GM18498 (cell line): ENCODE data around the gene MYH6.

Source experiments
- ATAC-seq: cut with Tn5 transposase; IDR thresholded peaks from one replicate; pipeline ENCODE4 v1.9.1; 2021; ENCODE audit warnings: mild to moderate bottlenecking, moderate library complexity; ENCODE audit not compliant: unreplicated experiment

The MYH6 gene

DNA sequence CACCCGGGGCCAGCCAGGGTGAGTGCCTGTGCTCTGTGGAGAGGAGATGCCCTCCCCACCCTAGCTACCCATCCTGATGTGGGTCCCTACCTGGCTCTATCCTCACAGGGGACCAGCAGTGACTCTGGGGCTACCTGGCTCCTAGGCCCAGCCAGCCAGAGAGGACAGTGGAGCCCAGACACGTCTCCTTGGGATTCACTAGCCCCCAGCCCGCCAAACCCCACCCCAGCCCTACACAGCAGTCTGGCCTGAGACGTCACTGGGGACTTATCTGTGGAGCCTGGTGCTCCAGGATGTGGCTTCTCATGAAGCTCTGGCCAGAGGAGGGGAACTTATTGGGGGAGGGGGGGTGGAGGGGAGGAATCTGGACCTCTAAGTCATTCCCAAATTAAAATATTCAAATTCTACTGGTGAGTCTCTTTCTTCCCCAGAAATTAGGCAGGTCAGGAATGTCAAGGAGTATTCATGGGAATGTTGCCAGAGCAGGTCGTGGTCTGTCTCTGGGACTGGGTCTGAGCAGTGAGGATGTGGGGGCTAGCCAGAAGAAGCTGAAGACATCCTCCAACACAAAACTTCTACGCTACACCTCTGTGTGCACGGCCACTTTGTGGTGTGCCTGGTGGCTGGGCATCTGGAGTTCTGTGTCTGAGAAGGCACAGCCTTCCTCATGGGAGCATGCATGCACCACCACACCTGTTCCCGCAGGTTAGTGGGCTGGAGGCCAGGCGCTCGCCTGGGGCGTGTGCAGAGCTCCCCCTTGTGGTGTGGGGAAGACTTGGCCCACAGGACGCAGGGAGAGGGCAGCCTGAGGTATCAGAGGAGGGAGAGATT, 28.5 kb downstream of the MYH6 start:
- peak; percentile 52 for ATAC-seq

DNA sequence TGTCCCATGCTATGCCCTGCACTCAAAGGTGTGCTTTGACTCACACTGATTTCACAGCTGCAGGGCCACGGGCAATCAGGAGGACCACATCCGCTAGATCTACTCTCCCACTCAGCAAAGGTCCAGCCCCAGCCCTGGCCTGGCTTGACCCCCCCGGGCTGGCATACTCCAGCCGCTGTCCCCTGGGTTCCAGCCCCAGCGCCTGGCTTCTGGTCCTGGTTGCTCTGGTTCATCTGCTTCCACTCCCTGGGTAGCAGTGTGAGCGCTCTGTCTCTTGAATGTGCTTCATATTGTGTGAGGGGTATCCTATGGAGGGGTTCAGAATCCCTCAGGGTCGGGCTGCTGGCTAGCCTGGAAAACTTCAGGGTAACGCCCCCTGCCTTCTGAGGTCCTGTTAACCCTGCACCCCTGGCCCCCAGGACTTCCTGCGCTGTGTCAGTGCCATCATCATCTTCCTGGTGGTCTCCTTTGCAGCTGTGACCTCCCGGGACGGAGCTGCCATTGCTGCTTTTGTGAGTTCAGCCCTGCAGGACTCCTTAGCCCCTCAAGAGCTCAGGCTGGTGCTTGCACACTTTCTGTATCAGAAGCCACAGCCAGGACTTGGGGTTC, 29.4 kb downstream of the MYH6 start:
- ATAC-seq, result no peak

DNA sequence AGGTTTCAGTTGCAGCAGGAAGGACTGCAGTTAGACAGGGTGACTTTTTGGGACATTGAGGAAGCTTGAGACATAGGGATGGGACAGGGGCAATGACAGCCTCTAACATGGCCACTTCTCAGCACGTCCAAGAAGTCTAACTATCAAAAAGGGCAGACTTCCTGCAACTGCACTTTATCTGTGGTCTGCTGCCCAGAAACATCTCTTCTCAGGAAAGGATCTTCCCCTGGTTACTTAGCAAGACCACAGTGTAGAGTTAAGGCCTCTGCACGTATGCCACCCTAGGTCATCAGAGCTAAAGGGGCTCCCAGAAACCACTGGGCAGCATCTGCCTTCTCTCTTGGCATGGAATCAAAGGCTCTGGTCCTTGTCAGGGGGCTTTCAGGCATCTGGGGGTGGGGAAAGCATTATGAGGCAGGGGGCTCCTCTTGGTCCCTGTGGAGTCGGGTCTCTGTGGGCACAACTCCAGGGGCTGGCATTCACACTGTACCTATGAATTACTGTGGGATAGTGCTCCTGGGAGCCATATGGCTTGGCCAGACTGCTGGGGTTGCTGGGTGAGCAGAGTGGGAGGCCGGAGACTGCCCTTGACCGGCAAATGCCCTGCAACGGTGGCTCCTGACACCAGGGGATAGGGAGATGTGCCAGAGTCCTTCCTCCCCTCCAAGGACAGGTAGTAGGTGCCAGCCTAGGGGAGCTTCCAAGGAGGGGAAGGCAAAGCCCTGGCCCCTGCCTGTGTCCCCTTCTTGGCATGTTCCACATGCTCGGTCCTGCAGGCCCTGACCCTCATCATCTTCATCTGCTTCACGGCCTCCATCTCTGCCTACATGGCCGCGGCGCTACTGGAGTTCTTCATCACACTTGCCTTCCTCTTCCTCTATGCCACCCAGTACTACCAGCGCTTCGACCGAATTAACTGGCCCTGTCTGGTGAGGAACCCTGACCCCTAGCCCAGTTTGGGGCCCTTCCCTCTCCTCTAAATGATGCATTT, 30.2 kb downstream of the MYH6 start:
- ATAC-seq, result no peak

DNA sequence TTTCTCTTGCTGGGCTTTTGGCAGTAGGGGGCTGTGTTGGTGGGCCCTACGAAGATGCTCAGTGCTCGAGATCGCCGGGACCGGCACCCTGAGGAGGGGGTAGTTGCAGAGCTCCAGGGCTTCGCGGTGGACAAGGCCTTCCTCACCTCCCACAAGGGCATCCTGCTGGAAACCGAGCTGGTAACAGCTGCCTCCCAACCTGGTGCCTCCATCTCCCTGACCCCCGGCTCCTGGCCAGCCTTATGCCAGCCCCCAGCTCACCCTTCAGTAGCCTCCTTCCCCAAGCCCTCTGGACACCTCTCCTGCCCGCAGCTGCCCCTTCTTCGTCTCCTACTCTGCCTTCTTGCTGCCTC, 30.9 kb downstream of the MYH6 start:
- ATAC-seq, result no peak

DNA sequence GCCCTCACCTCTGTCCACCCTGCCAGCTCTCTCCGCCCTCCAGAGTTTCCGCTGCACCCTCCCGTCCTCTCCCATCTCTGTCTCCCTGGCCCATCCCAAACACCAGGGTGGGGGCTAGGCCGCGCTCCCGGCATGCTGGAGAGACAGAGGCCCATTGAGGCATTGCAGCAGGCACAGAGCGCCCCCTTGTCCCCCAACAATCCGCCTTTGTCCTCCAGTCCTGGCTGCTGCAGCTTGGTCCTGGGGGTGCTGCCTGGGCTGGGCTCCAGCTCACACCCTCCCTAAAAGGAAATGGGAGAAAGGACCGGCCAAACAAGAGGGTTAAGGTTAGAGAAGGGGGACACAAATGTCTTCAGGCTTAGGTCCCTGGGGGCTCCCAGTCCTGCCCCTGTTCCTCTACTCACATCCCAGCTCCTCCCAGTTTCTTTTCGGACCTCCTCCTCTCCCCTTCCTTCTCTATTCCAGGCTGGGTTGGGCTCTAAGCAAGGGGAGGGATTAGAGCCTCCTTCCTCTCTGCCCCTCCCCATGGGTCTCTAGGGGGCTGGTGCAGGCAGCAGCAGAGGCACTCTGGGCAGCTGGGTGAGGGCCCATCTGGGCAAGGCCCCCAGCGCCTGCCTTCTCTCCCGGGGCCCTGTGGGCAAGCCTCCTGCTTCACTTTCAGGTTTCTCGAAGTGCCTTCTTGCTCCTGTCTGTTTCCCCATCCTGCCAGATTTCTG, 31.4 kb downstream of the MYH6 start, which contains the start of gene CMTM5:
CMTM5 (plus strand) TSS at position 565 of the 716 bp plus-strand sequence. CDS start 206 bp downstream, outside the sequence.
- no peak for ATAC-seq

DNA sequence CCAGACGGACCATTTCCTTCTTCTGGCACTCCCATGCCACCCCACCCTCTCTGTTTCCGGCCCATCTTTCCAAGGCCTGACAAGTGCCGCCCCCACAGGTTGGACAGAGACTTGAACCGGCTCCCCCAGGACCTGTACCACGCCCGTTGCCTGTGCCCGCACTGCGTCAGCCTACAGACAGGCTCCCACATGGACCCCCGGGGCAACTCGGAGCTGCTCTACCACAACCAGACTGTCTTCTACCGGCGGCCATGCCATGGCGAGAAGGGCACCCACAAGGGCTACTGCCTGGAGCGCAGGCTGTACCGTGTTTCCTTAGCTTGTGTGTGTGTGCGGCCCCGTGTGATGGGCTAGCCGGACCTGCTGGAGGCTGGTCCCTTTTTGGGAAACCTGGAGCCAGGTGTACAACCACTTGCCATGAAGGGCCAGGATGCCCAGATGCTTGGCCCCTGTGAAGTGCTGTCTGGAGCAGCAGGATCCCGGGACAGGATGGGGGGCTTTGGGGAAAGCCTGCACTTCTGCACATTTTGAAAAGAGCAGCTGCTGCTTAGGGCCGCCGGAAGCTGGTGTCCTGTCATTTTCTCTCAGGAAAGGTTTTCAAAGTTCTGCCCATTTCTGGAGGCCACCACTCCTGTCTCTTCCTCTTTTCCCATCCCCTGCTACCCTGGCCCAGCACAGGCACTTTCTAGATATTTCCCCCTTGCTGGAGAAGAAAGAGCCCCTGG, 32.4 kb downstream of the MYH6 start:
- ATAC-seq, result no peak

DNA sequence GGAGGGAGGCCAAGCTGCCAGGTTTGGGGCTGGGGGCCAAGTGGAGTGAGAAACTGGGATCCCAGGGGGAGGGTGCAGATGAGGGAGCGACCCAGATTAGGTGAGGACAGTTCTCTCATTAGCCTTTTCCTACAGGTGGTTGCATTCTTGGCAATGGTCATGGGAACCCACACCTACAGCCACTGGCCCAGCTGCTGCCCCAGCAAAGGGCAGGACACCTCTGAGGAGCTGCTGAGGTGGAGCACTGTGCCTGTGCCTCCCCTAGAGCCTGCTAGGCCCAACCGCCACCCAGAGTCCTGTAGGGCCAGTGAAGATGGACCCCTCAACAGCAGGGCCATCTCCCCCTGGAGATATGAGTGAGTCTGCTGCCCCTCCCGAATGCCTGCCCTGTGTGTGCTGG, 35.0 kb downstream of the MYH6 start:
- no peak for ATAC-seq

DNA sequence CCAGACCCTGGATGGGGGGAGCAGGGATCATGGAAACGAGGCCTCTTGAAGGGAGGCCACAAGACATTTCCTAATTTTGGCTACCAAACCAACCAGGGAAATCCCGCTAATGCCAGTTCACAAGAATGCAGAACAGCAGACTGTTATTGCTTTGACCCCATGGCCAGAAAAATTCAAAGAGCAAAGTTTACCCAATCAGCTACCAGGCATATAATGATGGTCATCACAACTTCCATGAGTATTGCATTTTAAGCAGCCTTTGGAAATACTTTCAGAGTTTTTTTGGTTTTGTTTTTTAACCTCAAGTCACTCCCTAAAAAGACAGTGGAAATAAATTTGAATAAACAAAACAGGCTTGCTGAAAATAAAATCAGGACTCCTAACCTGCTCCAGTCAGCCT, 35.6 kb downstream of the MYH6 start, which contains the start of gene IL25:
IL25 (plus strand) TSS at position 301 of the 400 bp plus-strand sequence.
- ATAC-seq, result no peak

DNA sequence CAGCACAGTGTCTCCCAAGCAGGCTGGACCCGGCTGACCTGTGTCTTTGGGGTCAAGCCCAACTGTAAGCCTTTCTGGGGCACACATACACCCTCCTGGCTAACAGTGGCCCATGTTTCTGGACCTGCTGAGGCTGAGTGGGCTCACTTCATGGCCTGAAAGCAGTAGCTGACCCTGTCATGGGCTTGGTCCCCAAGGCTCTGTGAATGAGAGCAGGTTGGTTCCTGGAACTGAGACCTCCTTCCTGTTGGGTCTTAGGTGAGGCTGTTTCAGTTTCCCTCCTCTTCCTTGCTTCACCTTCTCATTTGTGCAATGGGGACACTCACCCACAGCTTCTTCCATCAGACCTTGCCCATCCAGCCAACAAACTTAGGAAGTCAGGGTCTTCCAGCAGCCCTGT, 36.2 kb downstream of the MYH6 start:
- no peak for ATAC-seq

DNA sequence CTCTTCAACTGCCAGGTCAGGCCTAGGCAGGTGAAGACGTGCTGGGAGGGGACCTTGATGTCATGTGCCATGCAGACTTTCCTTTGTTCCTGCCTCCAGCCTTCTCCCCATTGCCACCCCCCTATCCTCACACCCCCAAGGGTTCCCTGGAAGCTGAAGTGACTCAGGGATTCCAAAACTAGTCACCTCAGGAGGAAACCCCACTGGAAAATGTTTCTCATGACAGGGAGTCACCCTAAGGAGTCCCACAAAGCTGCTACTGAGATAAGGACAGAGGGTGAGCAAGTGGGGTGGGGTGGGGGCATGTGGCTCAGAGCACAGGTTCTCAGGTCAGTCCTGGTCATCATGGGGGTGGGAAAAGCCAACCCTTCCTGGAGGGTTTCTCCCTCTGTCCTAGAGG, 37.9 kb downstream of the MYH6 start:
- ATAC-seq, result no peak

DNA sequence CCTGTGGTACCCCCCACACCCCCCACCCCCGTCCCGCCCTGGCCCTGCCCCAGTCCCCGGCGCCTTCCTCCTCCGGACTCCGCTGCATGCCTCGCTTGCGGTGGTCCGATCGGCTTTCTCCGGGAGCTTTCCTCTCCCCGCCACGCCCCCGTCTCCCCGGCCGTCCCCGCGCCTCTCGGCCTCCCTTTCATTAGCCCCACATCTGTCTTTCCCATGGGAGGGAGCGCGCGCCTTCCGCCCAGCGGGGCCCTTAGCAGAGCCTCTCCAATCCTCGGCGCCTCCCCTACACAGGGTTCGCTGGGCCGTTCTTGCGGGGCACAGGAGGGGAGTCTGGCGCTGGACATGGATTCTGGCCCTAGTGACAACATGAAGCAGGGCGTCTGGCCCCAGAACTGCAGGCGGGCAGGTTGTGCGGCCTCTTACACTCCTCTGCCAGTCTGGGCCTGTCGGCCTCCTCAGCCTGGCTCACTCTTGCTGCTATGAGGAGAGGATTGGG, 41.6 kb downstream of the MYH6 start:
- no peak for ATAC-seq

DNA sequence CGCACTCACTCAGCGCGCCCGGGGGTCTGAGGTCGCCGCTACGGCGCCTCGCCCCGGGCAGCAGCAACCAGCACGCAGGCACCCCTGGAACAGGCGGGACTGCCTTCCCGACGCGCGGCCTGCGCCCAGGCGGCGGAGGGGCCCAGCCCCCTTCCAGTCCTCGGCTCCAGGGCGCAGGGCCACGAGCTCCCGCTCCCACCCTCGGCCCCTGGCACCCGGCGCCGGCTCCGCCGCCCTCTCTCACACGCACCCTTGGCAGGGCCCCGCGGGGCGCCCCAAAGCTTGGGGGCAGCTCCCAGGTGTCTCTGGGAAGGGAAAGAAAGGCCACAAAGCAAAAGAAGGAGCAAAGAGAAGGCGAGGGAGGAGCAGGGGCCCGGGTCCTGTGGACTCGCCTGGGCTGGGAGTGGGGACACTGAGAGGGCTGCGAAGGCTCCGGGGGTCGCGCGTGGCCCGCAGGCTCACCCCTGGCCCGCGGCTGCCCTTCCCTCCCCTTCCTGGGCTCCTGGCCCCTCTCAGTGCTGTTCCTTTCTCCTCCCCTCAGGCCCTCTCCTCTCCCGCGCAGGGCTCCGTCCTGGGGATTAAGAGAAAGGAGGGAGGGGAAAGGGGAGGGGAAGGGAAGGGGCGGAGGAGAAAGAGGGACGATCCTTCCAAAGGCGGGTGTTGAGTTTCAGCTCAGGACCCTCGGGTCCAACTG, 42.2 kb downstream of the MYH6 start:
- ATAC-seq, result no peak

DNA sequence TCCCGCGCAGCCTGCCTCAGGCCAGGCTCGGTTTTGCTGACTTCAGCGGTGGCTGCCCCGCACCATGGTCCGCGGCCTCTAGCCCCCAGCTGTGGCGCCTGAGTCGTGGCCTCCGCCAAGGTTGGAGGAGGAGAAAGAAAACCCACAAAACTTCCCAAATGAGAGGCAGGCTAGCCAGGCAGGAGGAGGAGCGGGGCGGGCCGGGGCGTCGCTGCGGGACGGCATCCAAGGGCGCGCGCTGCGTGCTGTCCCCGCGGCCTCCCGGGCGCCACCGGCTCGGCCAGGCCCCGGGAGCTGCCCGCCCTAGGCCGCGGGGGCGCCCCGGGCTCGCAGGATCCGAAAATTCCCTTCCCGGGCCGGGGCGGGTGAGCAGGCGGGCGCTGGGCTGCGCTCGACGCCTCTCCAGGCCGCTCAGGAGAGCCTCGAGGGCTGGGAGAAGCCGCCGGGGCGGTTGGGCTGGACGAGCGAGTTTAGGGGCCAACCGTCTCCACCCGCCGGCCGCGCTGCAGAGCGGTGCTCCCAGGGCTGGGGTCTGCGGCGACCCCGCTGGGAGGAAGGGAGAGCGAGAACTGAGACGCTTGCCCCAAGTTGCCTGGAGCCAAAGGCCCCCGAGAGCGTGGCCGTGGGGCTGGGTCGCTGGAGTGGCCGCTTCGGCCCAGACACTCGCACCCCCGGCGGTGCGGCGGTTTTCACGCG, 42.9 kb downstream of the MYH6 start, which contains the start of gene EFS:
EFS (minus strand) TSS at position 137 of the 696 bp plus-strand sequence. CDS start 147 bp downstream, outside the sequence.
- ATAC-seq, result no peak

DNA sequence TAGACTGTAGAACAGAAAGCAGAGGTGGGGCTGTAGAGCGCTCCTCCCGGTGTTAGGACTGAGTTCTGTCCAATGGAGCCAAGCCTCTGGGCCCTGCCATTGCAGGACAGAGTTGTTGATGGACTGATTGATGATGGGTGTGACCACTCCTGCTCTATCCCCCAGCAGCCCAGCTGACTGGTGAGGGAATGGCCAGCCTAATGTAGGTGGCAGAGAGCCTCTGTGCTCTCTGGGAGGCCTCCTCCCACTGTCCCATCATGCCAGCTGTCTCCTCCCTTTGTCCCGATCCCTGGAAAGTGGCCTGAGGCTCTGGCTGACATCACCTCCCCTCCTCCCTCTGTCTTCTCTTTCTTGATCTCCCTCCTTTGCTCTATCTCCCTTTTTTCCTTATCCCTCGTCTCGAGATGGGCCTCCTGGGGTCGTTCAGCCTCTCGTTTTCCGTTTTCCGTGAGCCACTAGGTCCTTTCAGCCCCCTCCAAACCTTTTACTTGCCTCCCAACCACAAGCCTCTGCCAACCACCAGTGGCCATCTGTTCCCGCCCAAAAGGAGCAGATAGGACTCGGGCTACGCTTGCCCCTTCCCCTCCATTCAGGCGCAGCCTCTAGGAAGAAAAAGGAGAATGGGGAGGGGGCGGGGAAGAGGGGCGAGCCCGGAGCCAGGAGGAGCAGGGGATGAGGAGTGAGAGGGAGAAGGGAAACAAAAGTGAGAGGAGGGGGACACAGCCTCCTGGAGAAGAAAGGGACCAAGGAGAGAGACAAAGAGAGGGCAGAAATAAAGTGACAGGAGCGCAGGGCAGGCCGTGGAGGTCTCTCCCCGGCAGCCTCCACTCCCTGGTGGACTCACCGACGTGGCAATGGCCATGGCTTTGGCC, 43.7 kb downstream of the MYH6 start:
- no peak for ATAC-seq

DNA sequence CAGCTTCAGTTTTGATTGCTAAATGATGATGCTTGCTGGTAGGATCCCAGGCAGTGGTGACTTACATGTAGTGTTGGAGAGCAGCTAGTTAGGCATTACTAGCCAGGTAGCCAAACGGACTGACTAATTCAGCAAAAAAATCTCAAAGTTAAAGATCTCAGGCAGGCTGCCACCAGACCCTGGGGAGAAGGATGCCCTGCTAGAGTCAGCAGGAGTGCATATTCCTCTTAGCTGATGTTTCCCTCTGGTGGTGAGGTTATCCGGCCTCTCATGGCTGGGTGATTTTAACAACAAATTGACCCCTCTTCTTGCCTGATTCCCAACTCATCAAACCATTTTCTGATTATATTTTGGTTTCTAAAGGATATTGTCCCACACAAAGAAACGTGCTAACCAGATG, 45.9 kb downstream of the MYH6 start:
- ATAC-seq, result no peak

DNA sequence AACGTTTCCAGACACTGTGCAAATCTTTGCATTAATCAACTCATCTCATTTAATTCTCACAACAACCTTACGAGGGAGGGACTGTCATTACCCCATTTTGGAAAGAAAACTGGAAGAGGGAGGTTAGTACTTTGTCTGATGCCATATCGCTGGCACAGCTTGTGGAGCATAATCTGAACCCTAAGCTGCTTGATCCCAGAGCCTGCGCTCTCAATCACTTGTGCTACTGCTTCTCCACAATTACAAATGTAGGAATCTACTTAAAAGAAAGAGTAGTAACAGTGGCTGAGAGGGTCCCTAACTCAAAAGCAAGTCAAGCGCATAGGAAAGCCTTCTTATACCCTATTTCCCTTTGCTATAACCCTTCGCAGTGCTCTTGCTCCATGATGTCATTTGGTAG, 46.3 kb downstream of the MYH6 start:
- no peak for ATAC-seq

DNA sequence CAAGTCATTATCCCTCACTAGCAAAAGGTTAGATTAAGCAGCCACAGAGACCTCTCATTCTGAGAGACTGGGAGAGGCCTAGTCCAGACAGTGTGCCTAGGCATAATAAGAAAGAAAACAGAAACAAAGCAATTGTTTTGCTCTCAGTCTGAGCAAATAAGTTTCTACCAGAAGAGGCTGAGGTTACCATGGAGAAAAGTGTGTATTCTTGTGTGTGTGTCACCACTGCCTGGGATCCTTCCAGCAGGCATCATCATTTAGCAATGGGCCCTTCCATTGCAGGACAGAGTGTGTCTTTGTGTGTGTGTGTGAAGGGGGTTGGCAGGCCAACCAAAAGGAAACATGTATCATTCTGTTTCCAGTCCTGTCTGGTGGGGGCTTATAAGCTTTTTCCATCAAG, 46.8 kb downstream of the MYH6 start:
- no peak for ATAC-seq

DNA sequence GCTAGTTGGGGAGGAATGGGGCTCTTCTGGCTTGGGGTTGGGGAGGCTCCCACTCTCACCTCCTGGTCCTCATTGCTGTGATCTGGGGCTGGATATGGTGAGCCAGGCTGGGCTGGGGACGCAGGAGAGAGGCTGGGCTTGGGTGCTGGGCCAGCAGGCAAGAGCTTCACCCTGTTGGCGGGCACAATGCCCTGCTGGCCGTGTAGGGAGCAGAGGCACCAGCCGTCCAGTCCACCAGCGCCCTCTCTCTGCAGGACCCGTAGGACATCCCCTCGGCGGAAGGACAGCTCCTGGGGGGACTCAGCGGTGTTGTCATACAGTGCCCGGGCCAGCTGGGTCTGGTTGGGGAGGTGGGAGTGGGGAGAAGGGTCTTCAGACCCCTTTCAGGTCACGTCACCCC, 47.6 kb downstream of the MYH6 start:
- ATAC-seq, result no peak
